ENCODE results near the gene FAR2. TPM values are rescaled to one million over a fixed set of nuclear protein-coding genes. Genes with fewer than 3 reads are reported as not detected.

FAR2 gene
- total and polyA plus RNA-seq, 2 of the 13 experiments (the other 11 are each of a cell fraction or from before 2014, with no cell fraction given): not detected

DNA sequence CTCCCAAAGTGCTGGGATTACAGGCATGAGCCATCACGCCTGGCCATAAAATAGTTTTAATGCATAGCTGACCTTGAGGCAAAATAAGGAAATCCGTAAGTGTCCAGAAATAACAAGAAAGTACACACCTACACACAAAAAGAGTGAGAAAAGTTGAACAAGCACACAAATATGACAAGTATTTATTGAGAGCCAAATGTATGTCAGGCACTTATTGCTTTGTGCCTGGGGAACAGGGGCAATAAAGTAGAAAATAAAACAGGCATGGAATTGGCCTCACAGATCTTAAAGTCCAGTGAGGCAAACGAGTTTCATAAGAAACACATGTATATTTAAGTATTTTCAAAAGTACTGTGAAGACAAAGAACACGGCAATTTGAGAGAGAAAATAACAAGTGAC, 128.2 kb downstream of the FAR2 start:
- CTCF ChIA-PET (ENCODE audit: low intra/inter-chr PET ratio, low total read pairs): no interaction called here
- no peak overlapping the region for H3K9ac ChIP-seq (ENCODE audit: insufficient read depth, low read depth, low read length)
- WGBS (ENCODE audit: low lambda C conversion rate): 54% methylated on average over 4 of the region's 4 CpGs
- H3K36me3 ChIP-seq (replicated peaks in 1 of 2; ENCODE audit: control insufficient read depth in 1 of 2, insufficient read depth in 2 of 2, low read length in 2 of 2): no peaks in the 10 kb centered on the region
- H3K4me3 ChIP-seq (replicated peaks in 1 of 3; ENCODE audit: insufficient read depth in 1 of 3, low read depth in 2 of 3, low read length in 3 of 3): no peak overlapping the region
- in situ Hi-C loops (cut with HindIII; ENCODE audit: extremely low pct_ligation_motif_present, low pct_unique_long_range_greater_than_20kb) (no loop called here), intact Hi-C loops (cut with micrococcal nuclease; ENCODE audit: unreplicated experiment) (no loop called here)
- BruUV-seq (replicated peaks): no TSS peak
- no peaks in the 10 kb centered on the region for H3K9me3 ChIP-seq (ENCODE audit: low read length)
- no peaks in the 10 kb centered on the region for H3K79me2 ChIP-seq (ENCODE audit: insufficient read depth, low read length)
- POLR2A ChIA-PET: no interaction called here
- no peak for ATAC-seq
- TF ChIP-seq WIZ (CRISPR knock-in tag; IDR thresholded peaks at IDR 0.05) (no peak), ATF7 (IDR thresholded peaks at IDR 0.05) (no peak), ATF7 (CRISPR knock-in tag; IDR thresholded peaks at IDR 0.05) (no peak), KAT8 (CRISPR knock-in tag; IDR thresholded peaks at IDR 0.05) (no peak), DR1 (CRISPR knock-in tag; IDR thresholded peaks at IDR 0.05) (no peak), SP4 (CRISPR knock-in tag; IDR thresholded peaks at IDR 0.05) (no peak), KDM1A (CRISPR knock-in tag; IDR thresholded peaks at IDR 0.05) (no peak), ZNF552 (CRISPR knock-in tag; IDR thresholded peaks at IDR 0.05; ENCODE audit: borderline replicate concordance) (no peak), LCORL (IDR thresholded peaks at IDR 0.05) (no peak), LCORL (CRISPR knock-in tag; IDR thresholded peaks at IDR 0.05) (no peak), ZNF672 (CRISPR knock-in tag; IDR thresholded peaks at IDR 0.05) (no peak)
- H4K20me1 ChIP-seq (ENCODE audit: insufficient read depth, low read length): no peaks in the 10 kb centered on the region
- no peak overlapping the region for H3K4me2 ChIP-seq (ENCODE audit: low read depth, low read length)
- no peaks in the 10 kb centered on the region for H3K4me1 ChIP-seq (ENCODE audit: insufficient read depth, low read length)
- no peak for FAIRE-seq
- no peaks in the 10 kb centered on the region for H3K27me3 ChIP-seq (ENCODE audit: control insufficient read depth in 1 of 2, insufficient read depth in 2 of 2, low read length in 2 of 2)
- no peak overlapping the region for H3K27ac ChIP-seq (ENCODE audit: extremely low read length, insufficient read depth, low read length)
- H2AFZ ChIP-seq (ENCODE audit: low read length): no peak overlapping the region
- no peak for DNase-seq (ENCODE audit: low spot score)

- Histone ChIP-seq H2AFZ (ENCODE audit: low read length) (no peak overlapping the region), H3K27ac (ENCODE audit: extremely low read length, insufficient read depth, low read length) (no peak overlapping the region), H3K36me3 (replicated peaks in 1 of 2; ENCODE audit: control insufficient read depth in 1 of 2, insufficient read depth in 2 of 2, low read length in 2 of 2) (no peaks in the 10 kb centered on the region), H3K79me2 (ENCODE audit: insufficient read depth, low read length) (no peaks in the 10 kb centered on the region), H3K9ac (ENCODE audit: insufficient read depth, low read depth, low read length) (no peak overlapping the region), H3K4me3 (replicated peaks in 1 of 3; ENCODE audit: insufficient read depth in 1 of 3, low read depth in 2 of 3, low read length in 3 of 3) (no peak overlapping the region), H3K27me3 (ENCODE audit: control insufficient read depth in 1 of 2, insufficient read depth in 2 of 2, low read length in 2 of 2) (no peaks in the 10 kb centered on the region), H3K4me2 (ENCODE audit: low read depth, low read length) (no peak overlapping the region), H3K4me1 (ENCODE audit: insufficient read depth, low read length) (no peaks in the 10 kb centered on the region), H3K9me3 (ENCODE audit: low read length) (no peaks in the 10 kb centered on the region), H4K20me1 (ENCODE audit: insufficient read depth, low read length) (no peaks in the 10 kb centered on the region)
- BruUV-seq (replicated peaks): no TSS peak
- WGBS (ENCODE audit: low lambda C conversion rate): 11% methylated on average over 3 of the region's 3 CpGs
- in situ Hi-C loops (cut with HindIII; ENCODE audit: extremely low pct_ligation_motif_present, low pct_unique_long_range_greater_than_20kb) (no loop called here), intact Hi-C loops (cut with micrococcal nuclease; ENCODE audit: unreplicated experiment) (no loop called here)
- CTCF ChIA-PET (ENCODE audit: low intra/inter-chr PET ratio, low total read pairs): no interaction called here
- ATAC-seq (no peak), FAIRE-seq (no peak), DNase-seq (ENCODE audit: low spot score) (no peak)
- POLR2A ChIA-PET: no interaction called here
- no peak for TF ChIP-seq SRY (CRISPR knock-in tag; IDR thresholded peaks at IDR 0.05)
- no peak for TF ChIP-seq NR2C2 (CRISPR knock-in tag; IDR thresholded peaks at IDR 0.05; ENCODE audit: borderline replicate concordance)
- no peak for TF ChIP-seq ZNF512B (CRISPR knock-in tag; IDR thresholded peaks at IDR 0.05; ENCODE audit: borderline replicate concordance)
- TF ChIP-seq ZNF737 (CRISPR knock-in tag; IDR thresholded peaks at IDR 0.05; ENCODE audit: borderline replicate concordance): no peak
- no peak for TF ChIP-seq ETV6 (CRISPR knock-in tag; conservative IDR thresholded peaks at IDR 0.05)
- no peak for TF ChIP-seq DDIT3 (CRISPR knock-in tag; IDR thresholded peaks at IDR 0.05)
- TF ChIP-seq ZFP82 (CRISPR knock-in tag; IDR thresholded peaks at IDR 0.05; ENCODE audit: borderline replicate concordance): no peak
These were observed 129.8 kb downstream of the FAR2 start for GRCh38 chr12:29278673-29279420.
